K562 (cell line): Measurements from ENCODE around the gene RNF145. TPM values are rescaled to one million over a fixed set of nuclear protein-coding genes. Genes with fewer than 3 reads are reported as not detected.
A peak's percentile ranks its signal among the peaks of the same experiment; 100 is the strongest.

Experiments used
- ARID4B ChIP-seq: sonication (generic); formaldehyde crosslinking; IDR thresholded peaks from 2 replicates; pipeline ENCODE4 v1.8.0; 2022; ENCODE audit warnings: mild to moderate bottlenecking, missing genetic modification reagents
- C11orf30 ChIP-seq: fragments of 450-650 bp; IDR thresholded peaks from 2 replicates; pipeline ENCODE4 v1.6.1; 2016; ENCODE audit warnings: low read depth, mild to moderate bottlenecking
- CHD1 ChIP-seq: fragments of 200-600 bp; sonication (generic); IDR thresholded peaks from one replicate; pipeline ENCODE4 v1.6.1; 2012; ENCODE audit warnings: mild to moderate bottlenecking, moderate library complexity, low read length, inconsistent platforms
- EWSR1 ChIP-seq: fragments of 450-650 bp; IDR thresholded peaks from 2 replicates; pipeline ENCODE4 v1.6.1; 2018; ENCODE audit warnings: borderline replicate concordance, mild to moderate bottlenecking, low read depth, moderate library complexity; ENCODE audit not compliant: partially characterized antibody
- FOS ChIP-seq: IDR thresholded peaks from 3 replicates; pipeline ENCODE4 v1.6.1; 2011; ENCODE audit not compliant: insufficient read length; ENCODE audit errors: extremely low read depth
- MTA3 ChIP-seq: fragments of 450-650 bp; formaldehyde crosslinking; IDR thresholded peaks from 2 replicates; pipeline ENCODE4 v1.6.1; 2017; ENCODE audit warnings: mild to moderate bottlenecking, borderline replicate concordance
- MTF1 ChIP-seq: fragments of 250-450 bp; sonication (Bioruptor Pico); IDR thresholded peaks from 2 replicates; pipeline ENCODE4 v1.9.0; 2021; ENCODE audit warnings: moderate library complexity, mild to moderate bottlenecking, inconsistent platforms, borderline replicate concordance
- NR2F6 ChIP-seq: fragments of 450-650 bp; formaldehyde crosslinking; IDR thresholded peaks from 2 replicates; pipeline ENCODE4 v1.4.0; 2020; ENCODE audit warnings: mild to moderate bottlenecking
- PATZ1 ChIP-seq: fragments of 250-450 bp; sonication (Bioruptor Pico); IDR thresholded peaks from 2 replicates; pipeline ENCODE4 v1.5.0; 2020; ENCODE audit warnings: mild to moderate bottlenecking, borderline replicate concordance
- RBM22 ChIP-seq: fragments of 200-400 bp; formaldehyde crosslinking; IDR thresholded peaks from 2 replicates; pipeline ENCODE4 v1.6.1; 2018; ENCODE audit warnings: low read length, low read depth; ENCODE audit not compliant: poor library complexity, severe bottlenecking
- RBM25 ChIP-seq: fragments of 200-400 bp; formaldehyde crosslinking; IDR thresholded peaks from 2 replicates; pipeline ENCODE4 v1.6.1; 2018; ENCODE audit warnings: low read length, low read depth, moderate library complexity; ENCODE audit not compliant: severe bottlenecking
- RCOR1 ChIP-seq, 2 experiments: IDR thresholded peaks; 2 replicates each; pipeline ENCODE4 v1.6.1; 2012; ENCODE audit warnings: low read depth in 2 of 2, low read length in 2 of 2, borderline replicate concordance in 1 of 2, improper control_type of control experiment in 1 of 2
- RFX7 ChIP-seq: fragments of 250-450 bp; sonication (Bioruptor Pico); IDR thresholded peaks from 2 replicates; pipeline ENCODE4 v1.5.1; 2021; ENCODE audit warnings: mild to moderate bottlenecking
- SMAD1 ChIP-seq: fragments of 150-350 bp; IDR thresholded peaks from 2 replicates; pipeline ENCODE4 v1.6.1; 2014; ENCODE audit warnings: low read length, low read depth; ENCODE audit not compliant: partially characterized antibody
- SPI1 ChIP-seq: IDR thresholded peaks from 2 replicates; pipeline ENCODE4 v1.6.1; 2011; ENCODE audit warnings: low read depth, low read length, control low read depth, borderline replicate concordance
- TSC22D4 ChIP-seq: fragments of 450-650 bp; IDR thresholded peaks from 2 replicates; pipeline ENCODE4 v1.6.1; 2016; ENCODE audit warnings: missing genetic modification characterization, missing biosample characterization, control low read depth
- ZFP1 ChIP-seq: fragments of 450-650 bp; formaldehyde crosslinking; IDR thresholded peaks from 2 replicates; pipeline ENCODE4 v1.4.0; 2020; ENCODE audit warnings: mild to moderate bottlenecking, mixed read lengths
- ZNF699 ChIP-seq: fragments of 250-450 bp; sonication (Bioruptor Pico); IDR thresholded peaks from 2 replicates; pipeline ENCODE4 v1.8.0; 2021; ENCODE audit warnings: mild to moderate bottlenecking, moderate library complexity; ENCODE audit not compliant: insufficient replicate concordance
- ZNF778 ChIP-seq: fragments of 450-650 bp; formaldehyde crosslinking; IDR thresholded peaks from 2 replicates; pipeline ENCODE4 v1.4.0; 2020; ENCODE audit warnings: mild to moderate bottlenecking, moderate library complexity
- polyA plus RNA-seq, 8 experiments: library from polyadenylated mRNA; depleted of rRNA in 4 of 8; stranded (reverse) in 5 of 8; unstranded in 3 of 8; fragments of >200 nt; fragmentation: Nextera tagmentation in 2 of 8; fragmentation: Illumina TruSeq in 1 of 8; extraction: Ambion mirVana in 2 of 8; extraction: Trizol in 1 of 8; gene quantifications; 2 replicates each; pipeline versions ENCODE4 v1.2.1 to v1.2.3, GENCODE V29; 2011 to 2014; ENCODE audit warnings: inconsistent platforms in 1 of 8, missing spikeins in 1 of 8
- total RNA-seq, 7 experiments: library from RNA; depleted of rRNA in 6 of 7; stranded (reverse); fragments of >200 nt in 6 of 7; fragmentation: Illumina TruSeq in 2 of 7; extraction: Trizol in 2 of 7; gene quantifications; 2 replicates each; pipeline versions ENCODE4 v1.2.1 to v1.2.3, GENCODE V29; 2011 to 2021; ENCODE audit warnings: low replicate concordance in 1 of 7
- TF ChIP-seq, protein P1 (sequence below): fragments of 200-800 bp; sonication (Bioruptor generic); IDR thresholded peaks from 2 replicates; pipeline ENCODE4 v1.6.1; 2017; ENCODE audit warnings: missing genetic modification characterization, missing compliant biosample characterization

Gene RNF145
- total and polyA plus RNA-seq, 9 of the 15 experiments (the other 6 are each of a cell fraction or from before 2014, with no cell fraction given): 13.6 to 40.7 (median 25.4) TPM

- TF ChIP-seq FOS (no peak), EWSR1 (no peak), RBM22 (no peak), CHD1 (no peak), C11orf30 (peak; percentile 40; the same call in 1 of the 2 replicates), TSC22D4 (no peak), MTA3 (peak; percentile 76; the same call in 1 of the 2 replicates), ZNF699 (CRISPR knock-in tag) (no peak), NR2F6 (CRISPR knock-in tag) (no peak), RFX7 (CRISPR knock-in tag) (no peak), RBM25 (no peak), ZFP1 (CRISPR knock-in tag) (no peak), ZNF778 (CRISPR knock-in tag) (no peak), MTF1 (no peak), ARID4B (CRISPR knock-in tag) (no peak), SPI1 (peak; percentile 72), RCOR1 (IDR thresholded peaks at IDR 0.05; ENCODE audit: borderline replicate concordance in 1 of 2, low read depth in 2 of 2, low read length in 2 of 2) (peak in 1 of 2 experiments; percentile 87; a peak in 2 of 4 replicates), SMAD1 (no peak), PATZ1 (CRISPR knock-in tag) (no peak)
- TF ChIP-seq, protein P1, sequence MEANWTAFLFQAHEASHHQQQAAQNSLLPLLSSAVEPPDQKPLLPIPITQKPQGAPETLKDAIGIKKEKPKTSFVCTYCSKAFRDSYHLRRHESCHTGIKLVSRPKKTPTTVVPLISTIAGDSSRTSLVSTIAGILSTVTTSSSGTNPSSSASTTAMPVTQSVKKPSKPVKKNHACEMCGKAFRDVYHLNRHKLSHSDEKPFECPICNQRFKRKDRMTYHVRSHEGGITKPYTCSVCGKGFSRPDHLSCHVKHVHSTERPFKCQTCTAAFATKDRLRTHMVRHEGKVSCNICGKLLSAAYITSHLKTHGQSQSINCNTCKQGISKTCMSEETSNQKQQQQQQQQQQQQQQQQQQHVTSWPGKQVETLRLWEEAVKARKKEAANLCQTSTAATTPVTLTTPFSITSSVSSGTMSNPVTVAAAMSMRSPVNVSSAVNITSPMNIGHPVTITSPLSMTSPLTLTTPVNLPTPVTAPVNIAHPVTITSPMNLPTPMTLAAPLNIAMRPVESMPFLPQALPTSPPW (CRISPR knock-in tag): peak; percentile 73
These were observed 1.5 kb downstream of the RNF145 start (continued) for GRCh38 chr5:159207686-159208513.
